HepG2 (cell line): ENCODE measurements around the gene ENTPD6. TPM values are rescaled to one million over a fixed set of nuclear protein-coding genes. Genes with fewer than 3 reads are reported as not detected.
A peak's percentile ranks its signal among the peaks of the same experiment; 100 is the strongest.

Experiments used
- CBX2 ChIP-seq, 2 experiments: fragments of 200-600 bp in 1 of 2; sonication (generic); formaldehyde crosslinking in 1 of 2; IDR thresholded peaks; 2 replicates each; pipeline versions ENCODE4 v1.7.0 to v1.8.1; 2018 to 2022; ENCODE audit warnings: low read depth in 2 of 2, low read length in 1 of 2, mild to moderate bottlenecking in 1 of 2, missing genetic modification reagents in 1 of 2
- DNMT3B ChIP-seq: conservative IDR thresholded peaks from 2 replicates; pipeline ENCODE4 v1.6.1; 2016; ENCODE audit warnings: missing biosample characterization, control low read depth
- ETV5 ChIP-seq: IDR thresholded peaks from 2 replicates; pipeline ENCODE4 v1.6.1; 2018; ENCODE audit warnings: missing biosample characterization, missing genetic modification reagents, inconsistent platforms, borderline replicate concordance
- GPN1 ChIP-seq: sonication (generic); formaldehyde crosslinking; IDR thresholded peaks from 2 replicates; pipeline ENCODE4 v1.5.1; 2020; ENCODE audit warnings: missing genetic modification reagents, borderline replicate concordance
- HOXA5 ChIP-seq: sonication (generic); formaldehyde crosslinking; IDR thresholded peaks from 2 replicates; pipeline ENCODE4 v1.4.0; 2020; ENCODE audit warnings: missing genetic modification reagents
- IRX3 ChIP-seq: sonication (generic); formaldehyde crosslinking; IDR thresholded peaks from 2 replicates; pipeline ENCODE4 v1.8.1; 2023; ENCODE audit warnings: mild to moderate bottlenecking, low read depth, missing genetic modification reagents, borderline replicate concordance
- MAFK ChIP-seq, 2 experiments: IDR thresholded peaks in 1 of 2; conservative IDR thresholded peaks in 1 of 2; 2 replicates each; pipeline ENCODE4 v1.6.1; 2011; ENCODE audit warnings: improper control_type of control experiment in 2 of 2, low read length in 2 of 2
- NR2C2 ChIP-seq: sonication (generic); formaldehyde crosslinking; IDR thresholded peaks from 2 replicates; pipeline ENCODE4 v1.4.0; 2020; ENCODE audit warnings: missing genetic modification reagents, mild to moderate bottlenecking, moderate library complexity, borderline replicate concordance
- PHF20 ChIP-seq: sonication (generic); formaldehyde crosslinking; IDR thresholded peaks from 2 replicates; pipeline ENCODE4 v1.5.0; 2020; ENCODE audit warnings: mild to moderate bottlenecking, missing genetic modification reagents
- PHF5A ChIP-seq: IDR thresholded peaks from one replicate; pipeline ENCODE4 v1.6.1; 2018; ENCODE audit warnings: low read depth, missing genetic modification reagents; ENCODE audit not compliant: unreplicated experiment
- RAD51 ChIP-seq: fragments of 450-650 bp; IDR thresholded peaks from 2 replicates; pipeline ENCODE4 v1.6.1; 2016; ENCODE audit warnings: borderline replicate concordance
- REXO4 ChIP-seq: sonication (generic); formaldehyde crosslinking; IDR thresholded peaks from 2 replicates; pipeline ENCODE4 v1.8.0; 2022; ENCODE audit warnings: missing genetic modification reagents, mild to moderate bottlenecking, borderline replicate concordance
- RXRB ChIP-seq: IDR thresholded peaks from 2 replicates; pipeline ENCODE4 v1.6.1; 2016; ENCODE audit warnings: borderline replicate concordance, missing genetic modification reagents, missing compliant biosample characterization
- SIN3A ChIP-seq: IDR thresholded peaks from 2 replicates; pipeline ENCODE4 v1.6.1; 2011; ENCODE audit warnings: low read depth, mild to moderate bottlenecking, control low read depth, low read length, borderline replicate concordance
- TAF15 ChIP-seq: fragments of 200-400 bp; formaldehyde crosslinking; IDR thresholded peaks from one replicate; pipeline ENCODE4 v1.6.1; 2018; ENCODE audit warnings: mild to moderate bottlenecking, low read depth, low read length; ENCODE audit not compliant: poor library complexity, severe bottlenecking
- YEATS4 ChIP-seq: sonication (generic); formaldehyde crosslinking; IDR thresholded peaks from 2 replicates; pipeline ENCODE4 v1.4.0; 2020; ENCODE audit warnings: missing genetic modification reagents, borderline replicate concordance
- ZC3H13 ChIP-seq: sonication (generic); formaldehyde crosslinking; IDR thresholded peaks from 2 replicates; pipeline ENCODE4 v1.8.1; 2023; ENCODE audit warnings: mild to moderate bottlenecking, missing genetic modification reagents, moderate library complexity
- ZFP62 ChIP-seq: sonication (generic); formaldehyde crosslinking; IDR thresholded peaks from 2 replicates; pipeline ENCODE4 v1.4.0; 2020; ENCODE audit warnings: missing genetic modification reagents
- ZKSCAN5 ChIP-seq: sonication (generic); formaldehyde crosslinking; IDR thresholded peaks from 2 replicates; pipeline ENCODE4 v1.5.1; 2020; ENCODE audit warnings: mild to moderate bottlenecking, missing genetic modification reagents
- ZNF225 ChIP-seq: sonication (generic); formaldehyde crosslinking; IDR thresholded peaks from 2 replicates; pipeline ENCODE4 v1.4.0; 2020; ENCODE audit warnings: mild to moderate bottlenecking, missing genetic modification reagents
- ZNF362 ChIP-seq: sonication (generic); formaldehyde crosslinking; IDR thresholded peaks from 2 replicates; pipeline ENCODE4 v1.4.0; 2020; ENCODE audit warnings: missing genetic modification reagents, mild to moderate bottlenecking, borderline replicate concordance
- ZNF446 ChIP-seq: sonication (generic); formaldehyde crosslinking; IDR thresholded peaks from 2 replicates; pipeline ENCODE4 v1.5.0; 2020; ENCODE audit warnings: mild to moderate bottlenecking, missing genetic modification reagents
- ZNF589 ChIP-seq: sonication (generic); formaldehyde crosslinking; conservative IDR thresholded peaks from 2 replicates; pipeline ENCODE4 v1.8.0; 2022; ENCODE audit warnings: mild to moderate bottlenecking, moderate library complexity, missing genetic modification reagents
- ZNF670 ChIP-seq: sonication (generic); formaldehyde crosslinking; IDR thresholded peaks from 2 replicates; pipeline ENCODE4 v1.8.0; 2022; ENCODE audit warnings: mild to moderate bottlenecking, missing genetic modification reagents, borderline replicate concordance
- polyA plus RNA-seq, 8 experiments: library from polyadenylated mRNA; depleted of rRNA in 3 of 8; stranded (reverse) in 7 of 8; unstranded in 1 of 8; fragments of >200 nt; fragmentation: Illumina TruSeq in 4 of 8; extraction: Trizol in 4 of 8; gene quantifications; 2 replicates each; pipeline versions ENCODE4 v1.2.1 to v1.2.3, GENCODE V29; 2011 to 2016; ENCODE audit warnings: low read depth in 4 of 8, missing spikeins in 1 of 8, mixed read lengths in 1 of 8; ENCODE audit not compliant: insufficient read depth in 1 of 8
- total RNA-seq, 5 experiments: library from RNA; depleted of rRNA; stranded (reverse); fragments of >200 nt; fragmentation: Illumina TruSeq; extraction: Trizol; gene quantifications; 2 replicates each; pipeline ENCODE4 v1.2.3, GENCODE V29; 2016; ENCODE audit warnings: low read depth in 1 of 5
- TF ChIP-seq, protein P1 (sequence below): sonication (generic); formaldehyde crosslinking; IDR thresholded peaks from 2 replicates; pipeline ENCODE4 v1.4.0; 2020; ENCODE audit warnings: missing genetic modification reagents
- TF ChIP-seq, protein P2 (sequence below): sonication (generic); formaldehyde crosslinking; IDR thresholded peaks from 2 replicates; pipeline ENCODE4 v1.5.0; 2020; ENCODE audit warnings: missing genetic modification reagents

Gene ENTPD6
- total and polyA plus RNA-seq, 2 of the 13 experiments (the other 11 are each of a cell fraction or from before 2014, with no cell fraction given) = 164 to 172 TPM

- TF ChIP-seq, protein P1, sequence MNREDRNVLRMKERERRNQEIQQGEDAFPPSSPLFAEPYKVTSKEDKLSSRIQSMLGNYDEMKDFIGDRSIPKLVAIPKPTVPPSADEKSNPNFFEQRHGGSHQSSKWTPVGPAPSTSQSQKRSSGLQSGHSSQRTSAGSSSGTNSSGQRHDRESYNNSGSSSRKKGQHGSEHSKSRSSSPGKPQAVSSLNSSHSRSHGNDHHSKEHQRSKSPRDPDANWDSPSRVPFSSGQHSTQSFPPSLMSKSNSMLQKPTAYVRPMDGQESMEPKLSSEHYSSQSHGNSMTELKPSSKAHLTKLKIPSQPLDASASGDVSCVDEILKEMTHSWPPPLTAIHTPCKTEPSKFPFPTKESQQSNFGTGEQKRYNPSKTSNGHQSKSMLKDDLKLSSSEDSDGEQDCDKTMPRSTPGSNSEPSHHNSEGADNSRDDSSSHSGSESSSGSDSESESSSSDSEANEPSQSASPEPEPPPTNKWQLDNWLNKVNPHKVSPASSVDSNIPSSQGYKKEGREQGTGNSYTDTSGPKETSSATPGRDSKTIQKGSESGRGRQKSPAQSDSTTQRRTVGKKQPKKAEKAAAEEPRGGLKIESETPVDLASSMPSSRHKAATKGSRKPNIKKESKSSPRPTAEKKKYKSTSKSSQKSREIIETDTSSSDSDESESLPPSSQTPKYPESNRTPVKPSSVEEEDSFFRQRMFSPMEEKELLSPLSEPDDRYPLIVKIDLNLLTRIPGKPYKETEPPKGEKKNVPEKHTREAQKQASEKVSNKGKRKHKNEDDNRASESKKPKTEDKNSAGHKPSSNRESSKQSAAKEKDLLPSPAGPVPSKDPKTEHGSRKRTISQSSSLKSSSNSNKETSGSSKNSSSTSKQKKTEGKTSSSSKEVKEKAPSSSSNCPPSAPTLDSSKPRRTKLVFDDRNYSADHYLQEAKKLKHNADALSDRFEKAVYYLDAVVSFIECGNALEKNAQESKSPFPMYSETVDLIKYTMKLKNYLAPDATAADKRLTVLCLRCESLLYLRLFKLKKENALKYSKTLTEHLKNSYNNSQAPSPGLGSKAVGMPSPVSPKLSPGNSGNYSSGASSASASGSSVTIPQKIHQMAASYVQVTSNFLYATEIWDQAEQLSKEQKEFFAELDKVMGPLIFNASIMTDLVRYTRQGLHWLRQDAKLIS (CRISPR knock-in tag) = no peak
- TF ChIP-seq DNMT3B (no peak), RXRB (CRISPR knock-in tag) (0 out of 2 replicates have a peak, but pooled peaks have one; percentile 35), CBX2 (IDR thresholded peaks at IDR 0.05; ENCODE audit: low read depth, low read length) (no peak), CBX2 (CRISPR knock-in tag; IDR thresholded peaks at IDR 0.05; ENCODE audit: low read depth) (no peak), TAF15 (no peak), ZNF589 (CRISPR knock-in tag) (0 out of 2 replicates have a peak, but pooled peaks have one; percentile 49), SIN3A (no peak), PHF5A (no peak), RAD51 (no peak), ZFP62 (CRISPR knock-in tag) (no peak), REXO4 (no peak), HOXA5 (CRISPR knock-in tag) (no peak), ZNF446 (CRISPR knock-in tag) (no peak), PHF20 (CRISPR knock-in tag) (no peak), MAFK (conservative IDR thresholded peaks at IDR 0.05 in 1 of 2, IDR thresholded peaks at IDR 0.05 in 1 of 2; ENCODE audit: low read length in 2 of 2) (no peak), ZNF225 (CRISPR knock-in tag) (no peak), ZKSCAN5 (CRISPR knock-in tag) (no peak), ZNF670 (CRISPR knock-in tag) (no peak), NR2C2 (no peak), ETV5 (peak; percentile 50; the same call in 1 of the 2 replicates), IRX3 (no peak), ZNF362 (CRISPR knock-in tag) (no peak), GPN1 (CRISPR knock-in tag) (peak; percentile 17; the same call in 1 of the 2 replicates), YEATS4 (CRISPR knock-in tag) (peak; percentile 45; the same call in 1 of the 2 replicates), ZC3H13 (CRISPR knock-in tag) (peak; percentile 33)
- TF ChIP-seq, protein P2, sequence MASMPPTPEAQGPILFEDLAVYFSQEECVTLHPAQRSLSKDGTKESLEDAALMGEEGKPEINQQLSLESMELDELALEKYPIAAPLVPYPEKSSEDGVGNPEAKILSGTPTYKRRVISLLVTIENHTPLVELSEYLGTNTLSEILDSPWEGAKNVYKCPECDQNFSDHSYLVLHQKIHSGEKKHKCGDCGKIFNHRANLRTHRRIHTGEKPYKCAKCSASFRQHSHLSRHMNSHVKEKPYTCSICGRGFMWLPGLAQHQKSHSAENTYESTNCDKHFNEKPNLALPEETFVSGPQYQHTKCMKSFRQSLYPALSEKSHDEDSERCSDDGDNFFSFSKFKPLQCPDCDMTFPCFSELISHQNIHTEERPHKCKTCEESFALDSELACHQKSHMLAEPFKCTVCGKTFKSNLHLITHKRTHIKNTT (CRISPR knock-in tag) = no peak
These were observed 27.7 kb downstream of the ENTPD6 start (continued) for GRCh38 chr20:25223179-25223661.
